HG03520 (cell line): ENCODE data around the gene CYP27C1.
"Not testable (repeated sequence)": the region's sequence is repeated elsewhere in the genome, so short reads cannot be mapped to it uniquely, and the experiment has no call there.

Experiments
- ATAC-seq: cut with Tn5 transposase; IDR thresholded peaks from one replicate; pipeline ENCODE4 v1.9.1; 2021; ENCODE audit warnings: mild to moderate bottlenecking, moderate library complexity; ENCODE audit not compliant: unreplicated experiment

The CYP27C1 gene

GRCh38 chr2:127220102-127220767, at the start of gene CYP27C1:
CYP27C1 (minus strand) TSS chr2:127220299; CDS start chr2:127220270, 29 bp downstream.
- no peak for ATAC-seq

GRCh38 chr2:127261804-127262406, 41.8 kb upstream of the CYP27C1 start:
- no peak for ATAC-seq

GRCh38 chr2:127259355-127259754, 39.3 kb upstream of the CYP27C1 start:
- ATAC-seq: no peak

GRCh38 chr2:127256866-127257265, 36.8 kb upstream of the CYP27C1 start:
- no peak for ATAC-seq

GRCh38 chr2:127256381-127256780, 36.3 kb upstream of the CYP27C1 start:
- no peak for ATAC-seq

GRCh38 chr2:127255721-127256120, 35.6 kb upstream of the CYP27C1 start:
- no peak for ATAC-seq

- ATAC-seq: no peak
Measured at GRCh38 chr2:127255146-127255545, 35.0 kb upstream of the CYP27C1 start.

- ATAC-seq: no peak
Measured at GRCh38 chr2:127254386-127254981, 34.4 kb upstream of the CYP27C1 start.

- ATAC-seq: not testable (repeated sequence)
Measured at GRCh38 chr2:127241184-127241583, 21.1 kb upstream of the CYP27C1 start.

- no peak for ATAC-seq
Measured at GRCh38 chr2:127239395-127239794, 19.3 kb upstream of the CYP27C1 start.

GRCh38 chr2:127237768-127238167, 17.7 kb upstream of the CYP27C1 start:
- ATAC-seq: not testable (repeated sequence)

- ATAC-seq: no peak
Measured at GRCh38 chr2:127235082-127235702, 15.1 kb upstream of the CYP27C1 start.

GRCh38 chr2:127233710-127234109, 13.6 kb upstream of the CYP27C1 start:
- ATAC-seq: no peak

- ATAC-seq: no peak
Measured at GRCh38 chr2:127231130-127231865, 11.2 kb upstream of the CYP27C1 start.

- no peak for ATAC-seq
Measured at GRCh38 chr2:127229555-127229954, 9.5 kb upstream of the CYP27C1 start.

- no peak for ATAC-seq
Measured at GRCh38 chr2:127228102-127228501, 8.0 kb upstream of the CYP27C1 start.

GRCh38 chr2:127227264-127227660, 7.2 kb upstream of the CYP27C1 start:
- not testable (repeated sequence) for ATAC-seq

- ATAC-seq: peak; percentile 83
Measured at GRCh38 chr2:127226520-127227263, 6.6 kb upstream of the CYP27C1 start.

- ATAC-seq: no peak
Measured at GRCh38 chr2:127226132-127226519, 6.0 kb upstream of the CYP27C1 start.

- ATAC-seq: no peak
Measured at GRCh38 chr2:127225186-127225960, 5.3 kb upstream of the CYP27C1 start.
